HG02798 (cell line): ENCODE measurements around the gene CALY.

ENCODE experiments used
- ATAC-seq: cut with Tn5 transposase; IDR thresholded peaks from one replicate; pipeline ENCODE4 v1.9.1; 2021; ENCODE audit warnings: mild to moderate bottlenecking; ENCODE audit not compliant: unreplicated experiment, poor library complexity

CALY gene

GRCh38 chr10:133276435-133277201 is 60.1 kb downstream of the CALY start, which contains the start of gene ADAM8:
Gene ADAM8, minus strand, starts transcription at chr10:133276868. Its CDS starts 51 bp downstream, at chr10:133276817.
- peak; percentile 60 for ATAC-seq

DNA sequence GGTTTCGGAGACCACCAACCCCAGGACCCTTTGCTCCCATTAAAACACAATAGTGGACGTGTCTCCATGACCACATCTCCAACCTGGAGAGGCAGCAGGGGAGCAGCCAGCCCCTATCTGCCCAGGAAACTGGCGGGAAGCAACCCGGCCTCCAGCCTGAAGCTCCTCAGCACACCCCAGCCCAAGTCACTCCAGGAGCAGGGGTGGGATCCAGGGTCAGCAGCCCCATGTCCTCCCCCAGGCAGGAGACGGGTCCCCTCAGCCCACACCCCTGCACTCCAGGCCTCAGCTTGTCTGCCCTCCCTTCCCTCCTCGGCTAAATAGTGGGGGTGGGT is 60.6 kb downstream of the CALY start:
- ATAC-seq, result no peak

GRCh38 chr10:133275684-133276092 is 61.0 kb downstream of the CALY start:
- ATAC-seq, result peak; percentile 44

GRCh38 chr10:133274751-133275683 is 61.7 kb downstream of the CALY start:
- peak; percentile 49 for ATAC-seq
